HUES6 (cell line): ENCODE measurements around the gene DUSP7.
A peak's percentile ranks its signal among the peaks of the same experiment; 100 is the strongest.

Experiments used
- H3K27ac ChIP-seq: 2 replicates; pipeline ENCODE4 v1.7.0; 2013; ENCODE audit warnings: low read depth, mild to moderate bottlenecking, low read length, inconsistent platforms
- H3K27me3 ChIP-seq: 2 replicates; pipeline ENCODE4 v1.6.1; 2013; ENCODE audit warnings: low read length; ENCODE audit not compliant: control insufficient read depth, insufficient read depth
- H3K36me3 ChIP-seq: 2 replicates; pipeline ENCODE4 v1.6.1; 2013; ENCODE audit warnings: low read length; ENCODE audit not compliant: control insufficient read depth, insufficient read depth
- H3K4me1 ChIP-seq: 2 replicates; pipeline ENCODE4 v1.6.1; 2013; ENCODE audit warnings: low read length; ENCODE audit not compliant: control insufficient read depth, insufficient read depth
- H3K4me3 ChIP-seq: 2 replicates; pipeline ENCODE4 v1.5.1; 2013; ENCODE audit warnings: low read depth, low read length
- H3K9ac ChIP-seq: one replicate; pipeline ENCODE4 v1.6.1; 2013; ENCODE audit warnings: mild to moderate bottlenecking, low read length
- H3K9me3 ChIP-seq: 2 replicates; pipeline ENCODE4 v1.6.1; 2013; ENCODE audit warnings: low read depth, low read length; ENCODE audit not compliant: control insufficient read depth, insufficient read depth

DUSP7 gene

GRCh38 chr3:52064561-52064960, 8.2 kb upstream of the DUSP7 start:
- Histone ChIP-seq H3K27ac (no peak overlapping the region), H3K36me3 (no peaks in the 10 kb centered on the region), H3K9me3 (no peaks in the 10 kb centered on the region), H3K27me3 (no peaks in the 10 kb centered on the region), H3K4me1 (no peaks in the 10 kb centered on the region; the same call in 1 of the 2 replicates), H3K9ac (no peak overlapping the region), H3K4me3 (no peak overlapping the region)

DNA sequence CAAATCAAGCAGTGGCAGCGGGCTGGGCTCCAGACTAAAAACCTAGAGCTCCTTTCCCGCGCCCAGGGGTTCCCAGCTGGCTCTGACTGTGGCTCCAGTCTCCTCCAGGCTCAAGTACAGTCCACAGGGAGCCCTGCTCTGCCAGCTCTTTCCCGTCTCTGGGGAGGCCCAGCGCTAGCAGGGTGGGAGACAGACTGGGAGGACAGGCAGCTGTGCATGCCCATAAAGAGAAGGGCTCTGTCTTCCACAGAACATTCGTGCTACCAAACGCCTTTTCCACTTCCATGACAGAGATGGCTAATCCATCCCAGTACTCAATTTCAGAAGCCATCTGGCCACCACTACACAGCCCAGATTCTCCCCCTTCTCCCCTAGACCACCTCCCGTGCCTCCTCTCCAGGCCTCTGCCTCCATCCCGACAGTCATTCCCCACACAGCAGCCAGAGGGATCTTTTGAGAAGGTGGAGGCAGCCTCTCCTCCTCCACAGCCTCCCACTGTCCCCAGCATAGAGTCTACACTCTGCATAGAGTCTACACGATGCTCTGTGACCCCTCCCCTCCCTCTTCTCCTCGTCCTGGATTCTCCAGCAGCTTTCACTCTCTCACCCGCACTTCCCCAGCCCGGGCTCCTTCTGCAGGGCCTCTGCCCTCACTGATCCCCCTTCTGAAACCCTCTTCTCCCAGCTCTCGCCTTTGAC, 6.8 kb upstream of the DUSP7 start:
- no peak overlapping the region for H3K9ac ChIP-seq
- H3K4me1 ChIP-seq = no peaks in the 10 kb centered on the region; the same call in 1 of the 2 replicates
- no peak overlapping the region for H3K4me3 ChIP-seq
- no peaks in the 10 kb centered on the region for H3K9me3 ChIP-seq
- no peaks in the 10 kb centered on the region for H3K36me3 ChIP-seq
- no peak overlapping the region for H3K27ac ChIP-seq
- peaks cover 9% of the 10 kb centered on the region for H3K27me3 ChIP-seq

- H3K27ac ChIP-seq = no peak overlapping the region
These were observed 6.1 kb upstream of the DUSP7 start for GRCh38 chr3:52062505-52062904.

GRCh38 chr3:52061121-52061910, 4.9 kb upstream of the DUSP7 start:
- no peaks in the 10 kb centered on the region for H3K36me3 ChIP-seq
- peaks cover 15% of the 10 kb centered on the region for H3K27me3 ChIP-seq
- no peak overlapping the region for H3K9ac ChIP-seq
- H3K4me1 ChIP-seq = peaks cover 7% of the 10 kb centered on the region
- H3K9me3 ChIP-seq = no peaks in the 10 kb centered on the region
- H3K4me3 ChIP-seq = no peak overlapping the region
- H3K27ac ChIP-seq = no peak overlapping the region

More at GRCh38 chr3:52062505-52062904, 6.1 kb upstream of the DUSP7 start:
- Histone ChIP-seq H3K36me3 (no peaks in the 10 kb centered on the region), H3K27me3 (peaks cover 15% of the 10 kb centered on the region), H3K9ac (no peak overlapping the region), H3K4me3 (no peak overlapping the region), H3K9me3 (no peaks in the 10 kb centered on the region), H3K4me1 (peaks cover 6% of the 10 kb centered on the region)

DNA sequence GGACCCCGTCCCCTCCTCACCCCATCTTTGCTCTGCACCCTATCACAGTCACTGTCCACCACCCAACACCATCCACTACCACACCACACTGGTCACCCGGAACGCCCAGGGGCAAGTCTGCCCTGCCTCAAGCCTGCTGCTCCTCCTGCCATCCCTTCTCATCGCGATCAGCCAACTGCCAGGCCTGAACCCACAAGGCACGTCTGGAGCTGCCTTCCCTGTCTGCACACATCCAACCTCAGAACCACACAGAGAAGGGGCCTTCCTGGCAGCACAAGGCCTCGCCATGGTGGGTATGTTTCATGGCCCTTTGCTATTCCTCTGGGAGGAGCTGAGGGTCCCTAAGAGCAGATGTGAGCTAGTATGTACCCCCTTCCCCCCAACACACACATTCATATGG, 3.4 kb upstream of the DUSP7 start:
- Histone ChIP-seq H3K9ac (no peak overlapping the region), H3K4me1 (peaks cover 7% of the 10 kb centered on the region), H3K27me3 (peaks cover 15% of the 10 kb centered on the region), H3K27ac (no peak overlapping the region), H3K4me3 (no peak overlapping the region), H3K36me3 (no peaks in the 10 kb centered on the region), H3K9me3 (no peaks in the 10 kb centered on the region)

DNA sequence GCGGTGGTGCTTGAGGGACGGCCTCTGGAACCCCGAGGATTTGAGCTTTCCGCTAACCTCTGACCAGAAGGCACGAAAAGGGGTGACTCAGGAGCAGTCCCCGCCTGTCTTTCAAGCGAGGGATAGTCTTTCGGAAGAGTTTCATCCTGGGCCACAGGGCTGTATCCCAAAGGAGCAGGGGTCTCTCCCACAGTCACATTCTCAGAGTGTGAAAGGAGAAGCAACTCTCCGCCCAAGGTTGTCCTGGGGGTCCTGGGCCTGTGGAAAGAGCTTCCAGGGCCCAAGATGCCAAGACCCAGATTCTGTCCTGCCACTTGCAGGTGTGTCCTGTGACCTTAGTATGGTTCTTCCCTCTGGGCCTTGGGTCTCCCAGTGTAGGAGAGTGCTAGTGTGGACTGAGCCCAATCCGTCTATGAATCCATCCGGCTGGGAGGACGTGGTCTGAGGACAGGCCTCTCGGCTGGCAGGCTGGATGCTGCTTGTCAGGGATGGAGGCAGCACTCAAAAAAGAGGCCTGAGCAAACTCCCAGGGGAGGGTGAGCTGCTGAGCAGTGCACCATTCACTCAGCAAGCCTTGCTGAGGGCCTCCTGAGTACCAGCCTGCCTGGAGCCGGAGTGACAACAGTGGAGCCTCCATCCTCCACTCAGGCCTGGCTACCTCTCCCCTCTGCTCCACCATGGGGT, 1.6 kb upstream of the DUSP7 start:
- peak overlapping the region; percentile 24 for H3K9ac ChIP-seq
- no peaks in the 10 kb centered on the region for H3K9me3 ChIP-seq
- H3K27ac ChIP-seq = no peak overlapping the region
- H3K4me1 ChIP-seq = peaks cover 14% of the 10 kb centered on the region
- H3K36me3 ChIP-seq = peaks cover 6% of the 10 kb centered on the region
- peak overlapping the region; percentile 43 for H3K4me3 ChIP-seq
- peaks cover 15% of the 10 kb centered on the region for H3K27me3 ChIP-seq

DNA sequence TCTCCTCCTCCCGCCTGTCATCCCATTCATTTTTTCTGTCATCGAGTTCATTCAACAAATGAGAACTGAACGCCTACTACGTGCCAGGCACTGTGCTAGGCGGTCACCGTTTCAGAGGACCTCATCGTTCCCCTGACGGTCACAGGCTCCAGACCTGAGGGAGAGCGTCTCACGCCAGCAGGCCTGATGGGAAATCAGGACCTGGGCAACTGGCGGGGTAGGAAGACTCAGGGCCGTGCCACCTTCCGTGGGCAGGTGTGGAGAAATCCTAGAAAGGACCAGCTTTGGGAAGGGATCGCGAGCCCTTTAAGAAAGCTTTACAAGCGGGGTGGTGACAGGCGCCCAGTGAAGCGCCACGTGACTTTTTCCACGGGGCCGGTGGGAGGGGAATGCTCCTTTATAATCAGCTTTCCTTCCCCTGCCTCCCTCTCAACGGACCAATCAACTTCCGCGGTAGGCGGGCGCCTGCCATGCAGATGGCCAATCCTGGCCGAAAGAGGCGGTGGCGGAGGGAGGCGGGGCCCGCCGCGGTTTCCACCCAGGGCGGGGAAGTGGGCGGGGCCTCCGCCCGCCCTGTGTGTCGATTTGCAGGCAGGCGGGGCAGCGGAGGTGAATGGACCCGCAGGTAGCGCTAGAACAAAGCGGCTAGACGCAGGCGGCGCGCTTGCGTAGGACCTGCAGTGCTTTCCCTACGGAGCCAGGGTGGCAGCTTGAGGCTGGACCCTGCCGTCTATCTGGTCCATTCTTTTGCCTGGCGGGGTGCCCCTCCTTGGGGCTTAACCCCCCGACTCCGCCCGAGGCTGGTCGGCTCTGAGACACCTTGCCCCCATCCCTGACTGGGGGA, 819 bp upstream of the DUSP7 start:
- peaks cover 15% of the 10 kb centered on the region for H3K27me3 ChIP-seq
- peak overlapping the region; percentile 24 for H3K9ac ChIP-seq
- peak overlapping the region; percentile 67 for H3K4me3 ChIP-seq
- peaks cover 21% of the 10 kb centered on the region for H3K4me1 ChIP-seq
- no peak overlapping the region for H3K27ac ChIP-seq
- H3K9me3 ChIP-seq = no peaks in the 10 kb centered on the region
- H3K36me3 ChIP-seq = peaks cover 8% of the 10 kb centered on the region

DNA sequence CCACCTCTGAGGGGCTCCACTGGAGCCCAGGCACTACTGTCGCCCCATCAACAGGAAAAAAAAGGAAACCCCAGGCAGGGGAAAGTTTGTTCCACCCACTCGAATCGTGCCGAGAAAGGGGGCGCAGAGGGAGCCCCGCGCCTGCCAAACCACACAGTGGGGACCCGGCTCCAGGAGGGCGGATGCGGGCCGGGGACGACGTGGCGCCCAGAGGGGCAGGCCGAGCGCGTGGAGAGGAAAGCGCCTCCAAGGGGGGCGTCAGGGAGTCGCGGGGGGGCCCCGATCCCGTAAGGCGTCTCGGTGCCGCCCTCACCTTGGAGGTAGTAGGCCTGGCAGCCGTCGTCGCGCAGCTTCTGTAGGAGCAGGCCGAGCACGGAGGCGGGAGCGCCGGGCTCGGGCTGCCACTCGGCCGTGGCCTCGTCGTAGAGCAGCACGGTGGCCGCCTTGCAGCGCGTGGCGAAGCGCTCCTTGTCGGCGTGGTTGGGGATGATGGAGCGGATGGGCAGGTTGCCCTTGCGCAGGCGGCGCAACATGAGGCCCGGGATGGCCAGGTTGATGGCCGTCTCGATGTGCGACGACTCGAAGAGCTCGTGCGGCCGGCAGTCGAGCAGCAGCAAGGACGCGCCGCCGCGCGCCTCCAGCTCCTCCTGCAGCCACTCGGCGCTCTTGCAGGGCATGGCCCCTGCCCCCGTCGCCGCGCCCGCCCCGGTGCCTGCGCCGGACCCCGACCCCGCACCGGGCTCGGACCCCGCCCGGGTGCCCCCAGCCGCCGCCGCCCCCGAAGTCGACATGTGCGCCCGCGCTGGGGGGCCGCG, 627 bp downstream of the DUSP7 start:
- Histone ChIP-seq H3K36me3 (peaks cover 22% of the 10 kb centered on the region), H3K4me3 (peak overlapping the region; percentile 77), H3K9ac (peak overlapping the region; percentile 66), H3K9me3 (no peaks in the 10 kb centered on the region), H3K27me3 (peaks cover 15% of the 10 kb centered on the region), H3K27ac (no peak overlapping the region), H3K4me1 (peaks cover 22% of the 10 kb centered on the region)

DNA sequence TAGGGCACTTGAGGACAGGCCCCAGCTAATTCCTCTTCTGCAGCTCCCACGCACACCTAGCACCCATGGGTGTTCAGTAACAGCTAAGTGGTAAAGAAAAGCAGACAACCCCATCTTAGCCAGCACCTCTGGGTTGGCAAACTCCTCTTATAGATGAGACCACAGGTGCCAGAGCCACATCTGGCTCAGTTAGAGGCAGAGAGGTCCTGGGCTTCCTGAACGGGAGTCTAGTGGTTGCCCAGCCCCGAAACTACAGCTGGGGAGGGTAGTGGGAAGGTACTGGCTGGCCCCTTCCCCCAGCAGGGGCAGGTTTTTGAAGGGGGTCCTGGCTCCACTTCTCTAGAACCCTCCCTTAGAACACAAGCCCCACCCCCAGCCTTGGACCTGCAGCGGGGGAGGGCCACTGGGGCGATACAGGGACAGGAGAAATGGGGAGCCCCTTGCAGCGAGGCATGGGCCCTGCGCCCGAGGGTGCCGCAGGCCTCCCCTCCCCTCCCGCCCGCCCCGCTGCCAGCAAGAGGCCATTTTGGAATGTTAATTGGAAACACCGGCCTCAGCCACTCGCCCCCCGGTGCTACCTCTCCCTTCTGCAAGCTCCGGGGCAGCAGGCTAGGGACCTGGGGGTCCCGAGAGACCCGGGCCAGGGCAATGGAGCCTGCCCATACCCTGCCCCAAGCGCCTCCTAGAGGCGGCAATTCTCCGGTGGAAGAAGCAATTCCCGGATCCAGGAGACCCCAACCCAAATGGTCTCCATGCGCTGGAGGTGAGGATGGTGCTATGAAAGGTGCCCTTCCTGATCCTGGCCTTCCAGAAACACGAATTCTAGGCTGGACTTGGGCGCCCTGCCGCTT, 1.5 kb downstream of the DUSP7 start:
- Histone ChIP-seq H3K4me1 (peaks cover 22% of the 10 kb centered on the region), H3K4me3 (peak overlapping the region; percentile 77), H3K9me3 (no peaks in the 10 kb centered on the region), H3K27ac (no peak overlapping the region), H3K27me3 (peaks cover 15% of the 10 kb centered on the region), H3K36me3 (peaks cover 31% of the 10 kb centered on the region), H3K9ac (peak overlapping the region; percentile 66)
